ENCODE results near the gene FEV. TPM values are rescaled to one million over a fixed set of nuclear protein-coding genes. Genes with fewer than 3 reads are reported as not detected.

Gene FEV
- total RNA-seq, 1 experiment from 2014 or later, result not detected

DNA sequence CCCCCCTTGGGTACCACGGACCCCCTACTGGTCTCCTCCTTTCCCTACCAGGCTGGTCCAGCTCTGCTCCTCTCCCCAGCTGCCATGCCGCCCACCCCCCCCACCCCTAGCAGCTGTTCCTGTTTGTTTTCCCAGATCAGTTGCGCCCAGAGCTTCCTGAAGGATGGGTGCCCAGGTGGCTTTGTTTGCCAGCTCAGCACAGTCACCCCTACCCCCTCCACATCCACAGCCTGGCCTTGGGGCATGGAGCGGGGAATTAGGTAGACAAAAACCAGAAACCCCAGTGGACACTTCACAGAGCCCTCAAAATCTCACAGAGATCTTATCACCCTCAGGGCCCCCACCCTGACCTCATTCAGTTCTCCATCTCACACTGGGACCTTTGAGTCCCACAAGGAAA lies 12.0 kb upstream of the FEV start:
- DNase-seq (ENCODE audit: low spot score), result no peak
- in situ Hi-C loops (cut with HindIII; ENCODE audit: low sequenced_read_pairs), result no loop called here

DNA sequence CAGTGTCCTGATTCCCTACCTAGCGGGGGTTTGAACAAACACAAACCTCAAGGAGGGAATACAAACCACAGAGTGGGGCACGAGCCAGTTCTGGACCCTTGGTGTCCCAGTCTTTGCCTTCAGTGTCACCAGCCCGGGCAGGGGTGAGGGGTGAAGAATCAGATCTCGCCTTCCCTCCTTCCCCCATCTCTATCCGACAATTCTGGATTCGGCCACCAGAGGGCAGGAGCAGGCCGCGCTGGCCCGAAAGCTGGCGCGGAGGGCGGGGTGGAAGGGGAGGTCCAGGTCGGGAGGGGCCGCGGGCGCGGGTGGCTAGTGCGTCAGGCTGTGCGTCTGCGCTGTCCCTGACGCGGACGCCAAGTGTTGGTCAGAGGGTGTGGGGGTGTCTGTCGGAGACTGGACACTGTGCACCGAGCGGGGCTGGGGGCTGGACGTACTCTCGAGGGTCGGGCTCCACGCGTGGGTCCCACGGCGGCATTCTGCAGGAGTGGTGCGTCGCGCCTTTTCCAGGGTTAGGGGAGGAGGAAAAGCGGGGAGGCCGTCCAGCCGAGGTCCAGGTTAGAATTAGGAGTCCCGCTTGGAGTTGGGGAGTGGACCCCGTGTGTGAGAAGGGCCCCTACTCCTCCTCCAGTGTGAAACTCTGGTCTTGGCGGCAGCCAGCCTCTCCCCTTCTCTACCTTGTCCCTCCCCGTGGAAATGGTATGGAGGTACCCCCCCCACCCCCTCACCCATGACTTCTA lies 11.2 kb upstream of the FEV start:
- peak; percentile 76 for DNase-seq (ENCODE audit: low spot score)
- in situ Hi-C loops (cut with HindIII; ENCODE audit: low sequenced_read_pairs), result no loop called here

DNA sequence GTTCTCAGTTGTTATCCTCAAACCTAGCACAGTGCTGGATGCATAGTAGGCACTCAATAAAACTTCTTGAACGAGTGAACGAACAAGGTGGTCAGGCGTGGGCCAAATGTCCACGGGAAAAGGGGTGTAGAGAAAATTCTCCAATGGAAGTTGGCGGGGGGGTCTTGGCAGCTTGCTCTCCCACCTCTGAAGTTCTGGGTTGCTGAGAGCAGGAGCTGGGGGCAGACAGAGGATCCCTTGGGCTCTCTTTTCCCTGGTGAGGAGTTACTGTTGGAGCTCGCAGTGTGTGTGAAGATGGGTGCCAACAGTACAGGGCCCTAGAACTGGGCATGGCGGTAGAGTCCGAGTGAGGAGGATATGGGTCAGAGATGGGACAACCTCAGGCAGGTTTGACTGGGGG lies 10.6 kb upstream of the FEV start:
- in situ Hi-C loops (cut with HindIII; ENCODE audit: low sequenced_read_pairs), result no loop called here
- no peak for DNase-seq (ENCODE audit: low spot score)

DNA sequence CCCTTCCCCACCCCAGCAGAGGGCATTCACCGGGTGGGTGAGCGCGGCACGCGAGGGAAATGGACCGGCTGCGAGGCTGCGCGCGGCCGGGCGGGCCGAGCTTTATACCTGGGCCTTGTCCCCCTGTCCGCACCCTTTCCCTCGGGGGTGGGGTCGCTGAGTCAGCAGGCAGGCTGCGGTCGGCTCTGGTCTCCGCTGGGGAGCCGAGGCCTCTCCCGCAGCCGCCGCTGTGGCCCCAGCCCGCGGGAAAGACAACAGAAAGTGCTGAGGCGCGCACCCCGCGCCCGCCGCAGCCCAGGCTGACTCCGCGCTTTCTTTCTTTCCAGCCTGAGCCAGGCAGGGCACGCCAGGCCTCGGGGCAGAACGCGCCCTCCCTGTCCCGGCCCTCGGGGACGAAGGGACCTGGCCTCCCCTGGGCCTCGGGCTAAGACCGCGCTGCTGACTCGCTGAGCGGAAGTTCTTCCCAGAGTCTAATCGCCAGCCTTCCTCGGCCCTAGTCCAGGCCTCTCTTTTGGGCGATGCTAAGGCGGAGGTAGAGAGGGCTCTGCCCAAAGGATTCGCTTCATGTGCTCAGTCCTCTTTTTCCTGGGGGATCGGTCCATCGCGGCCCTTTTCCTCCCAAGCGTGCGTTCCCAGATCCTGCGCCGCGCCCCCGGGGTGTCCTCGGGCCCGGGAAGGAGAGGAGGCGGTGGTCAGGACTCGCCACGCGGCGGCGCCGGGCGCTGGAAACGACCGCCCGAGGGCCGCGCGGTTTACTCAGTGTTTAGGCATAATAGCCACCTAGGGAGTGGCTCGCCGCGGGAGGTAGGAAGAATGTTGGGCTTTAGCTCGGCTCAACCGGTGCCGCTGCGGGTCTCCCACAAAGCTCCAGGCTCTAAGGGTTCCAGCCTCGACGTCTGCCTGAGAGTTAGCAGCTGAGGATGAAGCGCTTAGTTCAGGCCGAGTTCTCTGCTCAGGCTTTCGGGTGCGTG lies 8.6 kb upstream of the FEV start, which contains the start of gene CRYBA2:
CRYBA2 (minus strand) TSS at position 78 of the 971 bp plus-strand sequence. CDS start 246 bp downstream, outside the sequence.
- in situ Hi-C loops (cut with HindIII; ENCODE audit: low sequenced_read_pairs), result no loop called here
- no peak for DNase-seq (ENCODE audit: low spot score)

DNA sequence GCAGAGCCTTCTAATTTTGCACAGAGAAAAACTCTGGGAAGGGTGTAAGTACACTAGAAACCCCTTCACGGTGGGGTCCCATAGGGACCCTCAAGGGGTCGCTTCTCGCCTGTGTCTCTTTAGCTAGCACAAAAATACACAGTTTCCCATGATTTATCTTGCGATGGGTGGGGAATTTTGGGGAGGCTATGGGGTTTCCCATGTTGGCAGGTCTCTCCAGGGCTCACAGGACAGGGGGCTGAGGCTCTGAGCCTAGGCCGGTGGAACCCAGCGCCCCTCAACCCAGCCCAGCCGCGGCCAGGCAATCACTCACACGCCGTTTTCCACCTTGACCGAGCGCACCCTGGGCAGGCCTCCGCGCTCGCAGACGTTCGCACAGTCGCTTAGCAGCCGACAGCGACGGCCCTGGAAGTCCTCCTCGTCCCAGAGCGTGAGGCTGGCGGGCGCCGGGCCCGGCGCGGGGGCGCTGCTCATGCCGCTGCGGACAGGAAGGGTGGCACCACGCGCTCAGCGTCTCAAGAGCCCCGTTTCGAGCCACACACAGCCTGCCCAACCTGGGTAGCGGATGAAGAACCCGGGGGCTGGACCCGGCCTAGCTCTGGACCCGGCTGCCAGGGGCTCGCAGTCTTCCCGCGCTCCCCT lies 7.8 kb upstream of the FEV start:
- in situ Hi-C loops (cut with HindIII; ENCODE audit: low sequenced_read_pairs), result no loop called here
- no peak for DNase-seq (ENCODE audit: low spot score)

DNA sequence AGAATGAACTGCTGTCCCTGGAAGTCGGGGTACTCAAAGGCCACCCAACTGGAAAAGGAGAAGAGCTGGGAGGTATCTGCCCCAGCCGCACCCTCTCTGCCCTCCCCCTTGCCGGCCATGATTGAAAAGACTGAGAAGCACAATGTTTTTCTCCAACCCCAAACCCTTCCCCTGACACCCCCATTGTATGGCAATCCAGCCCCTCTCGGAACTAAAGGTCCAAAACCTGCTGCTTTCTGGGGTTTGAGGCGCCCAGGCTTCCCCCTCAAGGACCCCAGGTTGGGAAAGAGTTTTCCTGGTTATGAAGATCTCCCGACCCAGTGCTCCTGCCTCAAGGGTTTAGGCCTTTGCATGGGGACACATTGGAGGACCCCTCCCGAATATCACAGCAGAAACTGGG lies 7.2 kb upstream of the FEV start:
- in situ Hi-C loops (cut with HindIII; ENCODE audit: low sequenced_read_pairs), result no loop called here
- DNase-seq (ENCODE audit: low spot score), result no peak

DNA sequence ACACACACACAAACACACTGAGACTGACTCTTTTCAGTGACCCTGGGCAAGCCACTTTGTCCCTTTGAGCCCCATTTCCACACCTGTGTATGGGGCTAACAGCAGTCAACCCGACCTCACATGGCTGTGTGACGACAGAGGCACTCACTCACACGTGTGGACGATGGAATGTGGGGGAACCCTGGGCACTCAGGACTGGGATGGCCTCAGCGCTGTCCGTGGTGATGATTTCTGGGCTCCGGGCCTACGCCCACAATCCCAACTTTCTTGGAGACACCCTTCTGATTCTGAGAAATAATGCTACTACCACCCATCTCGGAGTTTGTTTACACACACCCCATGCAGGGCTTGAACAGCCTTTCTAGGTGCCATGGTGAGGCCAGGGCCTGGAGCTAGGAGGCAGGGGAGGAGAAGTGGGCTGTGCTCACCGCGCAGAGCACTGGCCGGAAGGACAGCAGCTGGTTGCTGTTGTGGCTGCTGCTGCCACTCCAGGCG lies 6.7 kb upstream of the FEV start:
- in situ Hi-C loops (cut with HindIII; ENCODE audit: low sequenced_read_pairs), result no loop called here
- DNase-seq (ENCODE audit: low spot score), result no peak

DNA sequence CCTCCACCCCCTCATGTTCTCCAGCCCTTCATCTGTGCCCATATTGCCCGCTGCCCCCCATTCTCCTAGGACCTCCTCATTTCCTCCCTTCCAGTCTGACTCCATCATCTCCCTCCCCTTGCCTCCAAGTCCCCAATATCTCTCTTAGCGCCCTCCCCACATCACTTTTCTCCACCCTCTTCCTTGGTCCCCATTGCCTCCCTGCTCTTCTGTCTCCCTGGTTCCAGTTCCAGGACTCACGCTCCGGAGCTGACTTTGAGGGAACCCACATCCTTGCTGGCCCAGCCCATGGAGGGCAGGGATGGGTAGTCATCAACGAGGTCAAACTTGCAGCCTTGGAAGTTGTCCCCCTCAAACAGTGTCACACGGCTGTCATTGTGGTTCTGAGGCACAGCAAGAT lies 5.6 kb upstream of the FEV start:
- no peak for DNase-seq (ENCODE audit: low spot score)
- in situ Hi-C loops (cut with HindIII; ENCODE audit: low sequenced_read_pairs), result no loop called here

DNA sequence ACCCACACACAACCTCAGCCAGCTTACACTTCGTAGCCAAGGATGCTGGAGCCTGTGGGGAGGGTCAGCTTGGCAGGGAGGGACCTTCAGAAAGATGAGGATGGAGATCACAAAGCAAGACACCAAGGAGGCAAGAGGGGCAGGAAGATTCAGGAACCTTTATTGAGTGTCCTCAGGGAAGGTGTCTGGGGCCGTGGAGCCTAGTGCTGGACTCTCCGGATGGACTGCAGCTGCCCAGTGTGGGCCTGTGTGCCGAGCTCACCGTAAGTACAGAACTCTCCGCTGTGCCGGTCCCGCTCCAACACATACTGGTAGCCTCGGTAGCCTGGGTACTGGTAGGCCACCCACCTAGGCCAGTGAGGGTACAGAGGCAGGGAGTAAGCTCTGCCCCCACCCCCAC lies 5.1 kb upstream of the FEV start:
- DNase-seq (ENCODE audit: low spot score), result no peak
- in situ Hi-C loops (cut with HindIII; ENCODE audit: low sequenced_read_pairs), result no loop called here

DNA sequence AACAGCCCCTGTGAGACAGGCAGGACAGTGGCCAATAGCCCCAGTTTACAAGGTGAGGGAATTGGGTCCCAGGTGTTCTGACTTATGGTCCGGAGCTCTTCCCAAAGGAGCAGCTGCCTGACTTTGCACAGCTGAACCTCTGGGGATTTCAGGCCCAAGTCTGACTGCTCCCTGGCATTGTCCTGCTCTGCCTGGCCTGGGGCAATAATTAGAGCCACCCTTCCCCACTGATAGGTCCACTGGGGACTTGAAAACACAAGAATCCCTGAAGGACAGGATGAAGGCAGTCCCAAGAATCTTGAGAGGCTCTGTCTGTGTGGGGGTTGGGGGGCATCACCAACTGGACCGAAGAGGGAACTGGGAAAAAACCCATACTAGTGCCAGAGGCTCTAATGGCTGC lies 3.7 kb upstream of the FEV start:
- no peak for DNase-seq (ENCODE audit: low spot score)
- in situ Hi-C loops (cut with HindIII; ENCODE audit: low sequenced_read_pairs), result no loop called here

DNA sequence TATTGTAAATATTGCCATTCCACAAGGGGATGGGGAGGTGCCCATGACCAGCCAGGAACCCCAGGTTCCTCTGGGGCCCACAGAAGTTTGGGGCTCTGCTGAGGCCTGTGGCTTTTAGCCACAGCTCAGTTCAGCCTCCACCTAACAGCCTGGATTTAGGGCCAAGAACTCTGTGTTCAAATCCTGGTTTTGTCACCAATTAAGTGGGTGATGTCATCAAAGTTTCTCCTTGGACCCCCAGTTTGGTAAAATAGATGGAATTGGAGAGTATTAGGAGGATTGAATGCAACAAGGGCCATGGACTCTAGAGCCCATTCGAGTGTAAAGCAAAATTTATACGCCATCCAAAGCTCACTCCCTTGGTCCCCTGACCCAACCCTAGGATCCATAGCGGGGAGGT lies 3.2 kb upstream of the FEV start:
- in situ Hi-C loops (cut with HindIII; ENCODE audit: low sequenced_read_pairs), result no loop called here
- DNase-seq (ENCODE audit: low spot score), result no peak

DNA sequence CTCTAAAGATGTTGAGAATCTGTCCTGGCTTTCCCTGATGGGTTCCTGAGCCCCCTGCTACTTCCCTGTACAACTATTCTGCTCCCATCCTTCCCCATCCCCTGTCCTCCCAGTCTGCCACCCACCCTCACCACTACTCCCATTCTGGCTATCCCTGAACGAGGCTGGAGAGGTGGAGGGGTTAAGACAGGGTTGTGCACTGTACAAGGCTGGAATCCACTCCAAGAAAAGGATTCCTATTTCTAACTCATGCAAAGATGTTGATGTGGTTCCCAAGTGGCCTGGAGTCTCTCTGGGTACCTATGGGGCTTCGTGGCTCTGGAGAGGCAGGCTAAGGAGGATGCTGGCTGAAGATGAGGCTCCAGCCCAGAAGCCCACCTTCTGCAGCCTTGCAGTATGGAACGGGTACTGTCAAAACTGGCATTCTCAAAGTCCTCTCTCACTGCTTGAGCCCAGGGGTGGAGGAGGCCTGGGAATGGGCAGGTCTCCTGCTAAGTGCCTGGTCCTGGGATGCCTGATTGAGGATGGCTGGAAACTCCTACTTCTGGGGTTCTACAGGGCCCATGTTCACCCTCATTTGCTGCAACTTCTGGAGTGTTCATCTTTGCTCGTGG lies 1.3 kb upstream of the FEV start:
- DNase-seq (ENCODE audit: low spot score), result no peak
- in situ Hi-C loops (cut with HindIII; ENCODE audit: low sequenced_read_pairs), result no loop called here

DNA sequence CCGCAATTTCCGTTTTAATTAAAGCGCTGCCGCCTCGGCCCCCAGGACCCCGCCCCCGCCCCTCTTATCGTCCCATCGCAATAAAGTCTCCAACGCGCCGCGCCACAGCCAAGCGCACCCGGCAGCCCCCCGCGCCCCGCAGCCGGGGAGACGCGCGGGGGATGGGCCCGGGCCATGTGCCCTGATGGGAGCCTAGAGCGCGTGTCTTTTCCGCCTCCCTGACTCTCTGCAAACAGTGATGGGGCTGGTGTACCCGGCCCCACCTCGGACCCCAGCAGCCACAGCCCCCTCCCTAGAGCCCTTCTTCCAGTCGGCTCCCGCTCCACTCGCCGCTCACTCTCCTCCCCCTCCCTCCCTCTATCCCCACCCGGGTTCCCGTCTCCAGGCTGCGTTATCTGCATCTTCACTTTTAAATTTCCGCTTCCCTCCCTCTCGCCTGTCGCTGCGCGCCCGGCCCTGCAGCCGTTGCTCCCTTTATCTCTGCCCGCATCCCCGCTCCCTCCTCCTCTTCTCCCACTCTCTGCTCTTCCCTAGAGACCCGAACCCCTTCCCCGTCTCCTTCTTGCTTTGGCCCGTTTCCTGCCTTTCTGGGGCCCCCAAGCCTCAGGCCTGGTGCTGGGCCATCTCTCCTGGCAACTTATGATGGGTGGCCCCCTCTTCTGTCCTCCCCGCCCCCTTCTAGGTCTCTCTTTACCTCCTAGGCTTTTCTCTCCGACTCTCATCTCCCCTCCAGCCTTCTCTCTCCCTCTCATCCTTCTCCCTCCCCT lies 524 bp upstream of the FEV start:
- DNase-seq (ENCODE audit: low spot score), result no peak
- in situ Hi-C loops (cut with HindIII; ENCODE audit: low sequenced_read_pairs), result no loop called here

DNA sequence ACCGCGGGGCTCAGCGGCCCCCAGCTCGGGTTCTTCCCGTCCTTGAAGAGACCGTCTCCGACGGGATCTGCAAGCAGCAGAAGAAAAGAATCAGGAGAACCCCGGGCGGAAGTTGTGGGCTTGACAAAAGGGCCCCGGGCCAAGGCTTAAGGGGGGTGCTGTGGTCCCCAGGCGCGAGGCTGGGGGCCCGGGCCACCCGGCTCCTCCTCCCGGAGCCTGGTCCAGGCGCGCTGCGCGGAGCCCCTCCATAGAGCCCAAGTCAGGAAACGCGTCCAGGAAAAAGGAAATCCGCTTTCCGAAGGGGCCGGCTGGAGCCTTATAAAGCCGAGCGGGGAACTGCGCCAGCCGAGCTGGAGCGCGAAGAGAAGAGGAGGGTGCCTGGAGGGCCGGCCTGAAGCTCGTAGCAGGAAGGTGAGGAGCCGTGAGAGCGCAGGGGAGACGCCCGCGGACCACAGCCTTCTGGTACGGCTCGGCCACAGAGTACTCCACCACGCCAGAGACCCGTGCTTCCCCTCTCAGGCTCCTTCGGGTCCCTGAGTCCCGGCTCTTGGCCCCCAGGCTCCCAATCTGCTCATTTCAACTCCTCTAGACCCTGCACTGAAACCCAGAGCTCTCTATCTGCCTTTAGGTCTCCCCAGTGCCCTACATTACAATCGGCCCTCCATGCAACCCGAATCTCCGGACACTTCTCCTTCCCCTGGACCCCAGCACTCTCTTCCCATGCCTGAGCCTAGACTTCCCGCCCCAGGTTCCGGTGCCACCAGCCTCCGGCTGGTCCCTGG lies 554 bp downstream of the FEV start:
- peak; percentile 11 for DNase-seq (ENCODE audit: low spot score)
- in situ Hi-C loops (cut with HindIII; ENCODE audit: low sequenced_read_pairs), result no loop called here

DNA sequence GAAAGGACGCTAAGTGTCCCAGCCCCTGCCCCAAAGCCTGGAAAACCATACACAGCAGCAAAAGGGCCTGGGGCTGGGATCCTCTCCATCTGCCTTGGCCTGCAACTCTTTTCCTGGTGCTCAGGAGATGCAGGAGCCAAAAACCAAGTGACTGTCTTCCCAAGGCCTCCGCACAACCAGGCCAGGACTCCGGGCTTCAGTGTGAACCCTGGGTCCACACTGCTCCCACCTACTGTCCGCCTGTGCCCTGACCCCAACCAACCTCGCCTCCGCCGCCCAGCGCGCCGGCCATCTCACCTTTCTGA lies 1.1 kb downstream of the FEV start:
- DNase-seq (ENCODE audit: low spot score), result no peak

DNA sequence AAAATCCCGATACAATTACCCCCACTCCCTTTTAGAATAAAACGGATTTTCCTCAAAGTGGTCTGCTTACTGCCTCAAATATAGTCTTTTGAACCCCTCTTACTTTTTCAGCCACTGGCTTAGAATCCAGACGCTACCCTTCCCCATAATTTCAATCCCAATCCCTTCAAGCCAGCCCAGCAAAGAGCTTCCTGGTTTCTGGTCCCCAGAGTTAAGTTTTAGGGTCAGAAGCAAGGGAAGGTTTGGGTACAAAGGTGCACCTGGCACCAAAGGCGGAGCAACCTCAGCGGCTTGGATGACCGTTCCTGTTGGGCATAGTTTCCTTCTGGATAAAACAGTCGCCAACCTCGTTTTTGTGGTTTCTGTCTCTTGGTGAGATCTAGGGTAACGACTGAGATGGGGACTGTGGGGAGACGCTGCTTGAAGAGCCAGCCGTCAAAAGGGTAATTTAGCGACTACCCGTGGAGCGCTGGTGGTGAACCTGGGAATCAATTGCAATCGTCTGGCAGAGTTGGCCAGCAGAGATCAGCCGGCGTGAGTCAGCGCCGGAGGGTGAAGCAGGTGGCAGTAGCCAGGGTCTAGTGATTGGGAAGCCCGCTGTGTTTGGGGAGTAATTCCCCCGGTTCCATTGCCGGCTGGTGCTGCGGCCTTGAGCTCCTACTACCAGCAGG lies 1.6 kb downstream of the FEV start:
- DNase-seq (ENCODE audit: low spot score), result no peak
- in situ Hi-C loops (cut with HindIII; ENCODE audit: low sequenced_read_pairs), result no loop called here

More for the DNA sequence above, 1.1 kb downstream of the FEV start:
- in situ Hi-C loops (cut with HindIII; ENCODE audit: low sequenced_read_pairs), result no loop called here

DNA sequence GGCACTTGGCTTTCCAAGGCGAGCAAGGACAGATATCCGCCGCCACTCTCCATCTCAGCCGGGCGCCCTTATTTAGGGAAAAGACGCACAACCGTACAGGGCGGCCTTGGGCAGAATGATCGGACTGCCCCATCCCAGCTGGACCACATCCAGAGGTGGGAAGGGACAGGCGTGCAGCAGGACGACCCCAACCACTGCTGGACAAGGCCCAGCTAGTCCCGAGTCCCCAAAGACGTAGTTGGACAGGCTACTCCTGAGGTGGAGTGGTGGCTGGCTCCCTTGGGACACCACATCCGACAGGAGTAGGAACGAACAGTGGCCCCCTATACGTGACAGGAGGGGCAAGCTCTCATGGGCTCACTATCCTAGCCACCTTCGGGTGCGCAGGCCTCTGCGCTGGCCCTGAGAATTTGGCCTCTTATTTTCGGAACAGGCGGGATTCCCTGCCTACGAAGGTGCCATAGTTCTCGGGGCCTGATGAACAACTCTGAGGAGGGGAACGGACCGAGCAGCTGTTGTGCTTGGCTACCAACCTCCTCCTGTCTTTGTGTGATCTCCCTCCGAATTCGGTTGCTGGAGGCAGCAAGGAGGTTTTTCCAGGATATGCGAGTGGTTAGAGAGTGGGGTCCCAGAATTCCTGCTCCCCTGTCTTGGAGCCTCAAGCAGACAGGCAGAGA lies 2.3 kb downstream of the FEV start:
- DNase-seq (ENCODE audit: low spot score), result no peak
- in situ Hi-C loops (cut with HindIII; ENCODE audit: low sequenced_read_pairs), result no loop called here
